ENCODE results near the gene LRRC2. TPM values are rescaled to one million over a fixed set of nuclear protein-coding genes. Genes with fewer than 3 reads are reported as not detected.

The LRRC2 gene
- total RNA-seq: 10 to 100 TPM in 1 of 2 donors, 1 to 10 TPM in 1; 7.0 to 29.7 TPM

GRCh38 chr3:46566040-46566641, at the start of gene LRRC2:
LRRC2 (minus strand) TSS chr3:46566302; CDS start chr3:46551591, 14,711 bp downstream.
- no peak for TF ChIP-seq CTCF (IDR thresholded peaks at IDR 0.05)
- Histone ChIP-seq H3K4me1 (peaks cover 0 to 26% of the 10 kb centered on the region in 2 donors), H3K27me3 (no peaks in the 10 kb centered on the region), H3K36me3 (no peaks in the 10 kb centered on the region), H3K27ac (peak within 1 kb of the TSS; percentile 86 to 89), H3K9me3 (peaks cover 0 to 6% of the 10 kb centered on the region in 2 donors), H3K4me3 (peak within 1 kb of the TSS; percentile 51 to 59)
- no peak for DNase-seq (ENCODE audit: low spot score)

GRCh38 chr3:46615050-46615775, 49.1 kb upstream of the LRRC2 start:
- no peaks in the 10 kb centered on the region for H3K36me3 ChIP-seq
- H3K27me3 ChIP-seq: no peaks in the 10 kb centered on the region
- no peak overlapping the region for H3K4me3 ChIP-seq
- no peak for TF ChIP-seq CTCF (IDR thresholded peaks at IDR 0.05)
- no peaks in the 10 kb centered on the region for H3K9me3 ChIP-seq
- no peak overlapping the region for H3K27ac ChIP-seq
- no peak for DNase-seq (ENCODE audit: low spot score)
- no peaks in the 10 kb centered on the region for H3K4me1 ChIP-seq

- no peaks in the 10 kb centered on the region for H3K4me1 ChIP-seq
- H3K9me3 ChIP-seq: no peaks in the 10 kb centered on the region
- no peak for TF ChIP-seq CTCF (IDR thresholded peaks at IDR 0.05)
- H3K36me3 ChIP-seq: no peaks in the 10 kb centered on the region
- no peak for DNase-seq (ENCODE audit: low spot score)
- no peak overlapping the region for H3K4me3 ChIP-seq
- no peak overlapping the region for H3K27ac ChIP-seq
- no peaks in the 10 kb centered on the region for H3K27me3 ChIP-seq
Observed at GRCh38 chr3:46614431-46614830, 48.3 kb upstream of the LRRC2 start.

- Histone ChIP-seq H3K27ac (no peak overlapping the region), H3K27me3 (no peaks in the 10 kb centered on the region), H3K9me3 (no peaks in the 10 kb centered on the region), H3K4me3 (no peak overlapping the region), H3K36me3 (no peaks in the 10 kb centered on the region), H3K4me1 (no peaks in the 10 kb centered on the region)
- DNase-seq (ENCODE audit: low spot score): no peak
- no peak for TF ChIP-seq CTCF (IDR thresholded peaks at IDR 0.05)
Observed at GRCh38 chr3:46613313-46614005, 47.4 kb upstream of the LRRC2 start.

- no peak for TF ChIP-seq CTCF (IDR thresholded peaks at IDR 0.05)
- DNase-seq (ENCODE audit: low spot score): no peak
- Histone ChIP-seq H3K27ac (no peak within 1 kb of the TSS), H3K4me3 (no peak within 1 kb of the TSS), H3K27me3 (no peaks in the 10 kb centered on the region), H3K9me3 (no peaks in the 10 kb centered on the region), H3K36me3 (no peaks in the 10 kb centered on the region), H3K4me1 (no peaks in the 10 kb centered on the region)
Observed at GRCh38 chr3:46612324-46612723, 46.2 kb upstream of the LRRC2 start, which contains the start of gene FAM240A. FAM240A (plus strand) TSS chr3:46612525; CDS start chr3:46612684, 159 bp downstream.
